ENCODE measurements around the gene IFT81.

GRCh38 chr12:110180591-110181005 is 56.4 kb downstream of the IFT81 start:
- TF ChIP-seq ZNF350 (CRISPR knock-in tag; IDR thresholded peaks at IDR 0.05; ENCODE audit: borderline replicate concordance, low read depth) (no peak), SMAD9 (CRISPR knock-in tag; IDR thresholded peaks at IDR 0.05) (no peak), JUN (CRISPR knock-in tag; IDR thresholded peaks at IDR 0.05) (no peak)

Data from HepG2 (cell line).